Nephron (organoid): ENCODE data around the gene LRP11.

ENCODE experiments used
- H3K27ac Mint-ChIP-seq, 3 experiments: 2 replicates each; pipeline ENCODE4 v1.8.0; 2020; ENCODE audit warnings: mixed read lengths in 3 of 3, mild to moderate bottlenecking in 2 of 3, moderate library complexity in 1 of 3
- H3K27me3 Mint-ChIP-seq: 2 replicates; pipeline ENCODE4 v1.8.0; 2021; ENCODE audit warnings: low read depth, mild to moderate bottlenecking, moderate library complexity, mixed read lengths
- H3K36me3 Mint-ChIP-seq: 2 replicates; pipeline ENCODE4 v1.8.0; 2020; ENCODE audit warnings: low read depth, mixed read lengths
- H3K4me1 Mint-ChIP-seq: 2 replicates; pipeline ENCODE4 v1.8.0; 2020; ENCODE audit warnings: mixed read lengths
- H3K4me3 Mint-ChIP-seq, 3 experiments: 2 replicates each; pipeline ENCODE4 v1.8.0; 2020; ENCODE audit warnings: mild to moderate bottlenecking in 3 of 3, mixed read lengths in 3 of 3, moderate library complexity in 2 of 3
- H3K9me3 Mint-ChIP-seq: 2 replicates; pipeline ENCODE4 v1.8.0; 2020; ENCODE audit warnings: mixed read lengths
- TF ChIP-seq, protein P1 (sequence below), 3 experiments: fragments of 200-600 bp; sonication (generic); IDR thresholded peaks; one replicate each; pipeline ENCODE4 v1.5.0; 2021; ENCODE audit warnings: antibody characterized with exemption in 3 of 3; ENCODE audit not compliant: unreplicated experiment in 3 of 3

LRP11 gene

GRCh38 chr6:149907317-149907716, 43.2 kb upstream of the LRP11 start:
- Mint-ChIP-seq H3K27me3 (peaks cover 35% of the 10 kb centered on the region), H3K4me1 (no peaks in the 10 kb centered on the region), H3K36me3 (no peaks in the 10 kb centered on the region), H3K27ac (no peak overlapping the region), H3K4me3 (no peak overlapping the region), H3K9me3 (peaks cover 15% of the 10 kb centered on the region)
- TF ChIP-seq, protein P1, sequence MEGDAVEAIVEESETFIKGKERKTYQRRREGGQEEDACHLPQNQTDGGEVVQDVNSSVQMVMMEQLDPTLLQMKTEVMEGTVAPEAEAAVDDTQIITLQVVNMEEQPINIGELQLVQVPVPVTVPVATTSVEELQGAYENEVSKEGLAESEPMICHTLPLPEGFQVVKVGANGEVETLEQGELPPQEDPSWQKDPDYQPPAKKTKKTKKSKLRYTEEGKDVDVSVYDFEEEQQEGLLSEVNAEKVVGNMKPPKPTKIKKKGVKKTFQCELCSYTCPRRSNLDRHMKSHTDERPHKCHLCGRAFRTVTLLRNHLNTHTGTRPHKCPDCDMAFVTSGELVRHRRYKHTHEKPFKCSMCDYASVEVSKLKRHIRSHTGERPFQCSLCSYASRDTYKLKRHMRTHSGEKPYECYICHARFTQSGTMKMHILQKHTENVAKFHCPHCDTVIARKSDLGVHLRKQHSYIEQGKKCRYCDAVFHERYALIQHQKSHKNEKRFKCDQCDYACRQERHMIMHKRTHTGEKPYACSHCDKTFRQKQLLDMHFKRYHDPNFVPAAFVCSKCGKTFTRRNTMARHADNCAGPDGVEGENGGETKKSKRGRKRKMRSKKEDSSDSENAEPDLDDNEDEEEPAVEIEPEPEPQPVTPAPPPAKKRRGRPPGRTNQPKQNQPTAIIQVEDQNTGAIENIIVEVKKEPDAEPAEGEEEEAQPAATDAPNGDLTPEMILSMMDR (IDR thresholded peaks at IDR 0.05; ENCODE audit: unreplicated experiment in 3 of 3) = no peak

DNA sequence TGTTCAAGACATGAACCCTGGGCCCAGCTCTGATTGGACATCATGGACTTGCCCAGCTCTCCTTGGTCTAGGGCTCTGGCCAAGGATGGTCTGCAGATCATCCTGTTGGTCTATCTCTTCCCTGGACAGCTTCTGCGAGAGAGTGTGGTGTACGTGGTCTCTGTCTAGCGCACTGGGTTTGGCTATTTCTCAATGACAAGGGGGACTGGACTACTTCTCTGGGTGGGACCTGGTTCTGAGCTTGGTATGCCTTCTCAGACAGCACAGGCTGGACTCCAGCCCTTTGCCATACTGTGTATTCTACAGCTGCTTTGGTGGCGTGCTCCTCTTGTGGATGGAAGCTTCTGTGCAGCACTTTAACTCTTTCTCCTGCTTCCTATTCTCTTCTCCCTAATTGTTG, 42.2 kb upstream of the LRP11 start:
- H3K4me3 Mint-ChIP-seq = no peak overlapping the region
- H3K27ac Mint-ChIP-seq = no peak overlapping the region
- no peaks in the 10 kb centered on the region for H3K36me3 Mint-ChIP-seq
- no peaks in the 10 kb centered on the region for H3K4me1 Mint-ChIP-seq
- peaks cover 38% of the 10 kb centered on the region for H3K27me3 Mint-ChIP-seq
- peaks cover 15% of the 10 kb centered on the region for H3K9me3 Mint-ChIP-seq
- TF ChIP-seq, protein P1 (IDR thresholded peaks at IDR 0.05; ENCODE audit: unreplicated experiment in 3 of 3) = no peak

GRCh38 chr6:149905911-149906371, 41.8 kb upstream of the LRP11 start:
- Mint-ChIP-seq H3K27ac (no peak overlapping the region), H3K36me3 (no peaks in the 10 kb centered on the region), H3K4me3 (no peak overlapping the region), H3K9me3 (peaks cover 15% of the 10 kb centered on the region), H3K27me3 (peaks cover 37% of the 10 kb centered on the region), H3K4me1 (no peaks in the 10 kb centered on the region)
- TF ChIP-seq, protein P1 (IDR thresholded peaks at IDR 0.05; ENCODE audit: unreplicated experiment in 3 of 3) = no peak

DNA sequence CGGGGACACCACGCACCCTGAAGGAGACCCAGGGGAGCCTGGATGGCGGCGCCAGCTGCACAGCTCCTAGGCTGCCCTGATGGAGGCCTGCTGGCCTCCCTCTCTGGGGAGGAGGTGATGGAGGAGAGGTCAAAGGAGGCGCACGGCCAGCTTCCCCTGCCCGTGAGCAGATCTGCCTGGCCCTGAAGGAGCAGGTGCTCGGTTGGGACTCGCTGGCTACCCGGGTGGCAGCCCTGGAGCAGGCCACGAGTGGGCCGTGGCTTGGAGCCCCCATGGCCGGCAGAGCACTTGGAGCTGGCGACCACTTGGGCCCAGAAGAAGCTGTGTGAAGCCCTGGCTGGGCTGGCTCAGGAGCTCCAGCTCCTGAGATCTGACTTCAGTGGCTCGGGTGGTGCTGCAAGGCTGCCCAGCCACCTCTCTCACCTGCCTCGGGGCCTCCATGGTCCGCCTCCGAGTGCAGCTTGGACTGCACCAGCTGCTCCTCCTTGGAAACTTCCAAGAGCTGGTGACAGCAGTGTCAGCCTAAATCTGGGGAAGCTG, 41.3 kb upstream of the LRP11 start:
- Mint-ChIP-seq H3K36me3 (no peaks in the 10 kb centered on the region), H3K4me3 (no peak overlapping the region), H3K9me3 (peaks cover 15% of the 10 kb centered on the region), H3K4me1 (no peaks in the 10 kb centered on the region), H3K27ac (no peak overlapping the region), H3K27me3 (peaks cover 38% of the 10 kb centered on the region)
- TF ChIP-seq, protein P1 (IDR thresholded peaks at IDR 0.05; ENCODE audit: unreplicated experiment in 3 of 3) = no peak

- TF ChIP-seq, protein P1 (IDR thresholded peaks at IDR 0.05; ENCODE audit: unreplicated experiment in 3 of 3) = no peak
- H3K4me3 Mint-ChIP-seq = no peak overlapping the region
- H3K27me3 Mint-ChIP-seq = peaks cover 37% of the 10 kb centered on the region
- H3K9me3 Mint-ChIP-seq = peaks cover 15% of the 10 kb centered on the region
- H3K4me1 Mint-ChIP-seq = no peaks in the 10 kb centered on the region
- H3K27ac Mint-ChIP-seq = no peak overlapping the region
- no peaks in the 10 kb centered on the region for H3K36me3 Mint-ChIP-seq
These were observed 40.7 kb upstream of the LRP11 start for GRCh38 chr6:149904661-149905370.
